WTC11 (cell line): ENCODE measurements around the gene WFS1.

ENCODE experiments used
- ARID4B ChIP-seq: sonication (generic); formaldehyde crosslinking; IDR thresholded peaks from 2 replicates; pipeline ENCODE4 v1.8.0; 2023; ENCODE audit warnings: missing genetic modification reagents, mild to moderate bottlenecking, borderline replicate concordance
- CREB1 ChIP-seq: sonication (generic); formaldehyde crosslinking; IDR thresholded peaks from 2 replicates; pipeline ENCODE4 v1.8.0; 2023; ENCODE audit warnings: mild to moderate bottlenecking, missing genetic modification reagents
- ESRRA ChIP-seq: sonication (generic); formaldehyde crosslinking; IDR thresholded peaks from 2 replicates; pipeline ENCODE4 v1.8.1; 2022; ENCODE audit warnings: mild to moderate bottlenecking, missing genetic modification reagents, borderline replicate concordance
- JUN ChIP-seq: sonication (generic); formaldehyde crosslinking; IDR thresholded peaks from 2 replicates; pipeline ENCODE4 v1.8.0; 2023; ENCODE audit warnings: mild to moderate bottlenecking, missing genetic modification reagents
- NFYB ChIP-seq: sonication (generic); formaldehyde crosslinking; conservative IDR thresholded peaks from 2 replicates; pipeline ENCODE4 v1.8.0; 2022; ENCODE audit warnings: low read depth, missing genetic modification reagents
- PRRX2 ChIP-seq: fragments of 250-450 bp; sonication (Bioruptor Pico); IDR thresholded peaks from 2 replicates; pipeline ENCODE4 v1.8.0; 2021; ENCODE audit warnings: mild to moderate bottlenecking
- SMAD3 ChIP-seq: sonication (generic); formaldehyde crosslinking; IDR thresholded peaks from 2 replicates; pipeline ENCODE4 v1.8.0; 2022; ENCODE audit warnings: missing genetic modification reagents, mild to moderate bottlenecking, borderline replicate concordance
- SMAD4 ChIP-seq: sonication (generic); formaldehyde crosslinking; IDR thresholded peaks from 2 replicates; pipeline ENCODE4 v1.8.0; 2022; ENCODE audit warnings: mild to moderate bottlenecking, missing genetic modification reagents
- TF ChIP-seq, protein P1 (sequence below): fragments of 200-600 bp; IDR thresholded peaks from 2 replicates; pipeline ENCODE4 v1.8.0; 2022; ENCODE audit warnings: antibody characterized with exemption
- TF ChIP-seq, protein P2 (sequence below): sonication (generic); formaldehyde crosslinking; IDR thresholded peaks from 2 replicates; pipeline ENCODE4 v1.8.1; 2023; ENCODE audit warnings: mild to moderate bottlenecking, missing genetic modification reagents, moderate library complexity

DNA sequence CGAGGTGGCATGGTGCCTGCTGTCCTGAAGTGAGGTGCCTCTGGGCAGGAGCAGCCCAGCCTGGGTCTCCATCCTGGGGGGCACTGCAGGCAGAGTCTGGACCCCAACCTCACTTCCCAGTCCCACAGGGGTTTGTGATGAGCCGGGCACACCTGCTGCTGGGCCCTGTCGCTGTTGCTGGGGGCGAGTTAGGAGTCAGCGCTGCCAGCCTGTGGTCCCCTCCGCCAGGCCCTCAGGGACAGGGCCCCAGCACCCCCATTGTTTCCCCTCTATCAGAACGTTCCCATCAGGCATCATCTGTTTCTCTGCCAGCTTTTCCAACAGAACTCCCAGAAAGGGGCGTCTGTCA lies 23.4 kb downstream of the WFS1 start:
- TF ChIP-seq SMAD4 (CRISPR knock-in tag), result no peak
- no peak for TF ChIP-seq SMAD3
- TF ChIP-seq JUN, result no peak
- TF ChIP-seq PRRX2, result no peak
- TF ChIP-seq, protein P1, sequence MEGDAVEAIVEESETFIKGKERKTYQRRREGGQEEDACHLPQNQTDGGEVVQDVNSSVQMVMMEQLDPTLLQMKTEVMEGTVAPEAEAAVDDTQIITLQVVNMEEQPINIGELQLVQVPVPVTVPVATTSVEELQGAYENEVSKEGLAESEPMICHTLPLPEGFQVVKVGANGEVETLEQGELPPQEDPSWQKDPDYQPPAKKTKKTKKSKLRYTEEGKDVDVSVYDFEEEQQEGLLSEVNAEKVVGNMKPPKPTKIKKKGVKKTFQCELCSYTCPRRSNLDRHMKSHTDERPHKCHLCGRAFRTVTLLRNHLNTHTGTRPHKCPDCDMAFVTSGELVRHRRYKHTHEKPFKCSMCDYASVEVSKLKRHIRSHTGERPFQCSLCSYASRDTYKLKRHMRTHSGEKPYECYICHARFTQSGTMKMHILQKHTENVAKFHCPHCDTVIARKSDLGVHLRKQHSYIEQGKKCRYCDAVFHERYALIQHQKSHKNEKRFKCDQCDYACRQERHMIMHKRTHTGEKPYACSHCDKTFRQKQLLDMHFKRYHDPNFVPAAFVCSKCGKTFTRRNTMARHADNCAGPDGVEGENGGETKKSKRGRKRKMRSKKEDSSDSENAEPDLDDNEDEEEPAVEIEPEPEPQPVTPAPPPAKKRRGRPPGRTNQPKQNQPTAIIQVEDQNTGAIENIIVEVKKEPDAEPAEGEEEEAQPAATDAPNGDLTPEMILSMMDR, result no peak
- no peak for TF ChIP-seq ARID4B (CRISPR knock-in tag)
- TF ChIP-seq CREB1 (CRISPR knock-in tag), result no peak
- TF ChIP-seq, protein P2, sequence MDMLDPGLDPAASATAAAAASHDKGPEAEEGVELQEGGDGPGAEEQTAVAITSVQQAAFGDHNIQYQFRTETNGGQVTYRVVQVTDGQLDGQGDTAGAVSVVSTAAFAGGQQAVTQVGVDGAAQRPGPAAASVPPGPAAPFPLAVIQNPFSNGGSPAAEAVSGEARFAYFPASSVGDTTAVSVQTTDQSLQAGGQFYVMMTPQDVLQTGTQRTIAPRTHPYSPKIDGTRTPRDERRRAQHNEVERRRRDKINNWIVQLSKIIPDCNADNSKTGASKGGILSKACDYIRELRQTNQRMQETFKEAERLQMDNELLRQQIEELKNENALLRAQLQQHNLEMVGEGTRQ (CRISPR knock-in tag), result no peak
- TF ChIP-seq NFYB (CRISPR knock-in tag), result no peak
- TF ChIP-seq ESRRA, result no peak
